IMR-90 (cell line): ENCODE data around the gene COG7. TPM values are rescaled to one million over a fixed set of nuclear protein-coding genes. Genes with fewer than 3 reads are reported as not detected.

Source experiments
- ATAC-seq: fragments of 200-7000 bp; cut with Tn5 transposase; 2 replicates; pipeline ENCODE4 v1.9.1; 2020; ENCODE audit warnings: low read depth, mild to moderate bottlenecking, moderate library complexity
- BruUV-seq: library from RNA; stranded (reverse); fragments of 400-500 nt; replicated peaks from 2 replicates; lab custom pipeline; 2021; lab: Mats Ljungman, UMichigan
- CTCF ChIA-PET: fragments of 300-600 bp; formaldehyde crosslinking; extraction: SDS; loops from one replicate; lab custom pipeline; 2021; ENCODE audit warnings: antibody characterized with exemption; lab: Yijun Ruan, JAX
- POLR2A ChIA-PET: fragments of 300-600 bp; sonication (Branson Sonifier 250); formaldehyde crosslinking; loops from one replicate; lab custom pipeline; 2022; ENCODE audit warnings: antibody characterized with exemption; ENCODE audit not compliant: unreplicated experiment; lab: Charles Lee
- DNase-seq: peaks from one replicate; pipeline ENCODE4 v3.0.0; 2013
- H2AFZ ChIP-seq: replicated peaks from 2 replicates; pipeline ENCODE3; 2013; ENCODE audit warnings: low read length, mild to moderate bottlenecking; ENCODE audit not compliant: poor library complexity
- H2AK5ac ChIP-seq: 2 replicates; pipeline ENCODE4 v1.6.1; 2013; ENCODE audit warnings: low read depth, low read length, inconsistent platforms
- H2AK9ac ChIP-seq: replicated peaks from 2 replicates; pipeline ENCODE3; 2013; ENCODE audit warnings: mild to moderate bottlenecking, low read depth, low read length, moderate library complexity; ENCODE audit not compliant: poor library complexity
- H2BK120ac ChIP-seq: 2 replicates; pipeline ENCODE4 v1.6.1; 2013; ENCODE audit warnings: low read depth, low read length, inconsistent platforms
- H2BK15ac ChIP-seq: 3 replicates; pipeline ENCODE4 v1.6.1; 2013; ENCODE audit warnings: low read depth, low read length, inconsistent platforms
- H2BK20ac ChIP-seq: 2 replicates; pipeline ENCODE4 v1.6.1; 2013; ENCODE audit warnings: low read depth, mild to moderate bottlenecking, inconsistent platforms, low read length, moderate library complexity
- H2BK5ac ChIP-seq: 2 replicates; pipeline ENCODE4 v1.6.1; 2013; ENCODE audit warnings: mild to moderate bottlenecking, low read depth, low read length, inconsistent platforms; ENCODE audit not compliant: poor library complexity, severe bottlenecking
- H3K14ac ChIP-seq: replicated peaks from 2 replicates; pipeline ENCODE4 v1.6.1; 2013; ENCODE audit warnings: low read depth, low read length, inconsistent platforms
- H3K18ac ChIP-seq: 2 replicates; pipeline ENCODE4 v1.6.1; 2013; ENCODE audit warnings: low read depth, low read length, control low read depth
- H3K23ac ChIP-seq: 2 replicates; pipeline ENCODE4 v1.6.1; 2013; ENCODE audit warnings: low read depth, low read length, inconsistent platforms
- H3K27ac ChIP-seq: 2 replicates; pipeline ENCODE4 v1.5.1; 2013; ENCODE audit warnings: mild to moderate bottlenecking, control low read depth, low read length; ENCODE audit not compliant: insufficient read depth
- H3K27me3 ChIP-seq: 2 replicates; pipeline ENCODE4 v1.6.1; 2013; ENCODE audit warnings: low read length; ENCODE audit not compliant: control insufficient read depth, insufficient read depth
- H3K36me3 ChIP-seq: 2 replicates; pipeline ENCODE4 v1.6.1; 2013; ENCODE audit warnings: low read length, mixed read lengths; ENCODE audit not compliant: control insufficient read depth, insufficient read depth
- H3K4ac ChIP-seq: 2 replicates; pipeline ENCODE4 v1.6.1; 2013; ENCODE audit warnings: low read depth, low read length, inconsistent platforms
- H3K4me1 ChIP-seq: 2 replicates; pipeline ENCODE4 v1.6.1; 2013; ENCODE audit warnings: low read length, mixed read lengths; ENCODE audit not compliant: control insufficient read depth, insufficient read depth
- H3K4me2 ChIP-seq: 2 replicates; pipeline ENCODE4 v1.6.1; 2013; ENCODE audit warnings: low read depth, mild to moderate bottlenecking, control low read depth, low read length, moderate library complexity
- H3K4me3 ChIP-seq: 2 replicates; pipeline ENCODE4 v1.5.1; 2013; ENCODE audit warnings: low read depth, mild to moderate bottlenecking, control low read depth, low read length, moderate library complexity; ENCODE audit not compliant: insufficient read depth
- H3K56ac ChIP-seq: 2 replicates; pipeline ENCODE4 v1.6.1; 2013; ENCODE audit warnings: low read length, inconsistent platforms; ENCODE audit not compliant: insufficient read depth; ENCODE audit errors: extremely low read depth
- H3K79me1 ChIP-seq, 2 experiments: 2 replicates each; pipeline ENCODE4 v1.6.1; 2013; ENCODE audit warnings: low read length in 2 of 2, inconsistent platforms in 1 of 2, low read depth in 1 of 2
- H3K9ac ChIP-seq: 2 replicates; pipeline ENCODE4 v1.6.1; 2013; ENCODE audit warnings: low read depth, low read length, control low read depth
- H3K9me1 ChIP-seq: 2 replicates; pipeline ENCODE4 v1.6.1; 2013; ENCODE audit warnings: low read length, inconsistent platforms; ENCODE audit not compliant: insufficient read depth
- H3K9me3 ChIP-seq: 2 replicates; pipeline ENCODE4 v1.6.1; 2013; ENCODE audit warnings: low read length; ENCODE audit not compliant: control insufficient read depth, insufficient read depth
- H4K20me1 ChIP-seq: 2 replicates; pipeline ENCODE4 v1.6.1; 2013; ENCODE audit warnings: low read length, inconsistent platforms; ENCODE audit not compliant: insufficient read depth
- H4K5ac ChIP-seq: 2 replicates; pipeline ENCODE4 v1.6.1; 2013; ENCODE audit warnings: mild to moderate bottlenecking, low read depth, low read length, control low read depth
- H4K8ac ChIP-seq, 2 experiments: 2 replicates each; pipeline ENCODE4 v1.6.1; 2013; ENCODE audit warnings: low read depth in 2 of 2, low read length in 2 of 2, control low read depth in 1 of 2, inconsistent platforms in 1 of 2
- H4K91ac ChIP-seq: 2 replicates; pipeline ENCODE4 v1.6.1; 2013; ENCODE audit warnings: low read depth, low read length, inconsistent platforms; ENCODE audit not compliant: insufficient read depth
- BHLHE40 ChIP-seq: fragments of 150-350 bp; IDR thresholded peaks from 2 replicates; pipeline ENCODE4 v1.6.1; 2016; ENCODE audit warnings: mild to moderate bottlenecking, low read depth, low read length
- CEBPB ChIP-seq: IDR thresholded peaks from 2 replicates; pipeline ENCODE4 v1.6.1; 2012; ENCODE audit warnings: low read depth, low read length, improper control_type of control experiment
- CHD1 ChIP-seq: IDR thresholded peaks from 2 replicates; pipeline ENCODE4 v1.6.1; 2012; ENCODE audit warnings: low read depth, low read length, improper control_type of control experiment
- FOS ChIP-seq: fragments of 150-350 bp; IDR thresholded peaks from 2 replicates; pipeline ENCODE4 v1.6.1; 2016; ENCODE audit warnings: low read depth, low read length
- MAFK ChIP-seq: IDR thresholded peaks from 2 replicates; pipeline ENCODE4 v1.6.1; 2012; ENCODE audit warnings: low read depth, low read length, improper control_type of control experiment
- MAZ ChIP-seq: IDR thresholded peaks from 2 replicates; pipeline ENCODE4 v1.6.1; 2012; ENCODE audit warnings: low read depth, mild to moderate bottlenecking, low read length, improper control_type of control experiment, moderate library complexity, borderline replicate concordance
- MXI1 ChIP-seq: IDR thresholded peaks from 2 replicates; pipeline ENCODE4 v1.6.1; 2012; ENCODE audit warnings: low read depth, mild to moderate bottlenecking, low read length, moderate library complexity, borderline replicate concordance
- NFE2L2 ChIP-seq: fragments of 150-350 bp; IDR thresholded peaks from 2 replicates; pipeline ENCODE4 v1.6.1; 2016; ENCODE audit warnings: low read depth, mild to moderate bottlenecking, low read length
- POLR2A ChIP-seq: IDR thresholded peaks from 2 replicates; pipeline ENCODE4 v1.6.1; 2012; ENCODE audit warnings: mild to moderate bottlenecking, low read depth, low read length
- RAD21 ChIP-seq: IDR thresholded peaks from 2 replicates; pipeline ENCODE4 v1.6.1; 2012; ENCODE audit warnings: low read length, improper control_type of control experiment
- RCOR1 ChIP-seq: IDR thresholded peaks from 2 replicates; pipeline ENCODE4 v1.6.1; 2012; ENCODE audit warnings: mild to moderate bottlenecking, low read length, improper control_type of control experiment; ENCODE audit not compliant: insufficient replicate concordance
- RFX5 ChIP-seq: IDR thresholded peaks from 2 replicates; pipeline ENCODE4 v1.8.0; 2012; ENCODE audit warnings: low read depth, mild to moderate bottlenecking, low read length, moderate library complexity
- SMC3 ChIP-seq: fragments of 150-350 bp; IDR thresholded peaks from 2 replicates; pipeline ENCODE4 v1.6.1; 2016; ENCODE audit warnings: low read depth, mild to moderate bottlenecking, antibody characterized with exemption, low read length, moderate library complexity
- USF2 ChIP-seq: fragments of 150-350 bp; IDR thresholded peaks from 2 replicates; pipeline ENCODE4 v1.6.1; 2017; ENCODE audit warnings: mild to moderate bottlenecking, antibody characterized with exemption, low read length, low read depth
- WGBS, 2 experiments: methylation state at CpG; one replicate each; pipeline versions ENCODE4 v1.1.5 to v1.1.7; 2013; ENCODE audit warnings: missing lambda C conversion rate in 2 of 2; ENCODE audit not compliant: insufficient read length in 1 of 2; ENCODE audit errors: extremely low coverage in 2 of 2; 5-methylcytosine and 5-hydroxymethylcytosine counted together
- dilution Hi-C: fragments of 300-500 bp; cut with HindIII; formaldehyde crosslinking; loops from one replicate; pipeline ENCODE4 v1.14.3; 2018; ENCODE audit warnings: low sequenced_read_pairs; ENCODE audit not compliant: unreplicated experiment
- in situ Hi-C: fragments of 300-500 bp; cut with MboI; formaldehyde crosslinking; loops from 3 replicates; pipeline ENCODE4 v1.14.3; 2019; ENCODE audit warnings: low sequenced_read_pairs, inconsistent platforms, mixed read lengths
- intact Hi-C: fragments of 100-400 bp; cut with micrococcal nuclease; formaldehyde crosslinking; loops from 2 replicates; pipeline ENCODE4 v1.10.0; 2022
- polyA plus RNA-seq, 3 experiments: library from polyadenylated mRNA; depleted of rRNA; stranded (reverse); fragments of >200 nt; gene quantifications; 2 replicates each; pipeline ENCODE4 v1.2.3, GENCODE V29; 2012; ENCODE audit warnings: low replicate concordance in 1 of 3
- total RNA-seq: library from RNA; depleted of rRNA; stranded (reverse); fragments of >200 nt; gene quantifications from 2 replicates; pipeline ENCODE4 v1.2.3, GENCODE V29; 2012
- TF ChIP-seq, protein P1 (sequence below): conservative IDR thresholded peaks from 2 replicates; pipeline ENCODE4 v1.5.1; 2012; ENCODE audit warnings: mild to moderate bottlenecking, low read depth, low read length, improper control_type of control experiment
- TF ChIP-seq, protein P2 (sequence below): fragments of 150-350 bp; IDR thresholded peaks from 2 replicates; pipeline ENCODE4 v1.6.1; 2016; ENCODE audit warnings: low read depth, mild to moderate bottlenecking, low read length, moderate library complexity, borderline replicate concordance

Gene COG7
- total and polyA plus RNA-seq, 2 of the 4 experiments (the other 2 are of a cell fraction): 28.5 to 43.7 TPM

- BruUV-seq: no TSS peak
- TF ChIP-seq CHD1: no peak
- TF ChIP-seq MAZ: no peak
- no peak for TF ChIP-seq MAFK
- TF ChIP-seq SMC3: no peak
- no peak for TF ChIP-seq RCOR1
- TF ChIP-seq BHLHE40: no peak
- no peak for TF ChIP-seq RAD21
- no peak for TF ChIP-seq RFX5
- TF ChIP-seq, protein P1, sequence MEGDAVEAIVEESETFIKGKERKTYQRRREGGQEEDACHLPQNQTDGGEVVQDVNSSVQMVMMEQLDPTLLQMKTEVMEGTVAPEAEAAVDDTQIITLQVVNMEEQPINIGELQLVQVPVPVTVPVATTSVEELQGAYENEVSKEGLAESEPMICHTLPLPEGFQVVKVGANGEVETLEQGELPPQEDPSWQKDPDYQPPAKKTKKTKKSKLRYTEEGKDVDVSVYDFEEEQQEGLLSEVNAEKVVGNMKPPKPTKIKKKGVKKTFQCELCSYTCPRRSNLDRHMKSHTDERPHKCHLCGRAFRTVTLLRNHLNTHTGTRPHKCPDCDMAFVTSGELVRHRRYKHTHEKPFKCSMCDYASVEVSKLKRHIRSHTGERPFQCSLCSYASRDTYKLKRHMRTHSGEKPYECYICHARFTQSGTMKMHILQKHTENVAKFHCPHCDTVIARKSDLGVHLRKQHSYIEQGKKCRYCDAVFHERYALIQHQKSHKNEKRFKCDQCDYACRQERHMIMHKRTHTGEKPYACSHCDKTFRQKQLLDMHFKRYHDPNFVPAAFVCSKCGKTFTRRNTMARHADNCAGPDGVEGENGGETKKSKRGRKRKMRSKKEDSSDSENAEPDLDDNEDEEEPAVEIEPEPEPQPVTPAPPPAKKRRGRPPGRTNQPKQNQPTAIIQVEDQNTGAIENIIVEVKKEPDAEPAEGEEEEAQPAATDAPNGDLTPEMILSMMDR: no peak
- TF ChIP-seq CEBPB: no peak
- no peak for TF ChIP-seq MXI1
- no peak for TF ChIP-seq NFE2L2
- TF ChIP-seq FOS: no peak
- TF ChIP-seq USF2: no peak
- TF ChIP-seq, protein P2, sequence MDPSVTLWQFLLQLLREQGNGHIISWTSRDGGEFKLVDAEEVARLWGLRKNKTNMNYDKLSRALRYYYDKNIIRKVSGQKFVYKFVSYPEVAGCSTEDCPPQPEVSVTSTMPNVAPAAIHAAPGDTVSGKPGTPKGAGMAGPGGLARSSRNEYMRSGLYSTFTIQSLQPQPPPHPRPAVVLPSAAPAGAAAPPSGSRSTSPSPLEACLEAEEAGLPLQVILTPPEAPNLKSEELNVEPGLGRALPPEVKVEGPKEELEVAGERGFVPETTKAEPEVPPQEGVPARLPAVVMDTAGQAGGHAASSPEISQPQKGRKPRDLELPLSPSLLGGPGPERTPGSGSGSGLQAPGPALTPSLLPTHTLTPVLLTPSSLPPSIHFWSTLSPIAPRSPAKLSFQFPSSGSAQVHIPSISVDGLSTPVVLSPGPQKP: no peak
- no peak for TF ChIP-seq POLR2A
- Histone ChIP-seq H2BK5ac (no peak overlapping the region), H3K56ac (no peak overlapping the region), H2BK120ac (no peak overlapping the region), H2BK20ac (no peak overlapping the region), H4K91ac (no peak overlapping the region), H2AFZ (no peak overlapping the region), H2AK9ac (no peak overlapping the region), H2BK15ac (no peak overlapping the region), H3K27me3 (peaks cover 1% of the 10 kb centered on the region; the same call in 1 of the 2 replicates), H3K9ac (no peak overlapping the region), H4K5ac (no peak overlapping the region), H3K4ac (no peak overlapping the region), H3K18ac (no peak overlapping the region), H4K20me1 (no peaks in the 10 kb centered on the region), H3K4me1 (no peaks in the 10 kb centered on the region), H2AK5ac (no peak overlapping the region), H3K36me3 (no peaks in the 10 kb centered on the region), H3K9me3 (no peaks in the 10 kb centered on the region), H3K79me1 (no peaks in the 10 kb centered on the region), H3K14ac (no peak overlapping the region), H3K4me2 (no peak overlapping the region), H4K8ac (no peak overlapping the region), H3K4me3 (no peak overlapping the region), H3K23ac (no peak overlapping the region), H3K27ac (no peak overlapping the region), H3K9me1 (no peaks in the 10 kb centered on the region; the same call in 1 of the 2 replicates)
- ChIA-PET CTCF (interaction anchor here (0.5 kb wide), 1 partner anchor 51 kb away, joined by 4 read pairs; no protein-coding TSS in a partner anchor), POLR2A (no interaction called here)
- ATAC-seq (no peak), DNase-seq (no peak)
- dilution Hi-C loops: no loop called here
- 20% methylated on average over 1 of the region's 5 CpGs; no CpG with 5 or more reads in 1 of the 2 experiments for WGBS, 2 experiments
- intact Hi-C loops: no loop called here
- in situ Hi-C loops: no loop called here
Measured at GRCh38 chr16:23351360-23351759, 101.6 kb downstream of the COG7 start.
